ENCODE data around the gene SIAE.

DNA sequence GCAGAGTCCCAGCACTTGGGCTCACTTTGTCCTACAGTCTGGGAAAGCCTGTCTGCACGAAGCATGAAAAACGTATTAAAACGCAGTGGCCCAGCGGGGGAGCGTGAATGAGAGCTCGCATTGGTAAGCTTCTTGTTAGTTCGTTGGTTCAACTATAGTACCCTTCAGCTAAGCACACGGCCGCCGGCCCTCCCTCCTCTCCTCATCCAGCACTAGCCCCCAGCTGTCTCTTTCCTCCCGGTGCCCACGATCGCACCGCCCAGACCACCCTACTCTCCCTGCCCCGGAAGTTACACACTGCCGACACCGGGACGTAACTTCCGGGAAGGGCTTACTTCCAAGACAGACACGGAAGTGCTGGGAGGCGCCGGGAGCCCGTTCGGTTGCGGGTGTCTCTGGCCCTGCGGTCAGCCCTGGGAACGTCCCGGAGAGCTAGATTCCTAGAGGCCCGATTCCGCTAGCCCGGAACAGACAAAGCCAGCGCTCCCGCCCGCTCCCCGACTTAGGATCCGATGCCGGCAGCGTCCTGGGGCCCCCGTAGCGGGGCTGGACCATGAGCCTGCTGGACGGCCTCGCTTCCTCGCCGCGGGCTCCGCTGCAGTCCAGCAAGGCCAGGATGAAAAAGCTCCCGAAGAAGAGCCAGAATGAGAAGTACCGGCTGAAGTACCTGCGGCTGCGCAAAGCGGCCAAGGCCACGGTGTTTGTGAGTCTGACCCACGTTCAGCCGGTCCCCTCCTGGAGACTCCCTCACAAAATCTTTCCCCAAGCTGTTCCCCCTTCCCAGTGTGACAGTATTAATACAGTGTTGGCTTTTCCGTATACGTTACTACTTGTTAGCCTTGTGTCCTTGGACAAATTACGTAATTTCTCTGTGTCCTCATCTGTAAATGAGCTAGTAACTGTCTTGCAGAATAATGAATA is 50.7 kb downstream of the SIAE start, which contains the start of gene TBRG1:
- TF ChIP-seq, protein P1, sequence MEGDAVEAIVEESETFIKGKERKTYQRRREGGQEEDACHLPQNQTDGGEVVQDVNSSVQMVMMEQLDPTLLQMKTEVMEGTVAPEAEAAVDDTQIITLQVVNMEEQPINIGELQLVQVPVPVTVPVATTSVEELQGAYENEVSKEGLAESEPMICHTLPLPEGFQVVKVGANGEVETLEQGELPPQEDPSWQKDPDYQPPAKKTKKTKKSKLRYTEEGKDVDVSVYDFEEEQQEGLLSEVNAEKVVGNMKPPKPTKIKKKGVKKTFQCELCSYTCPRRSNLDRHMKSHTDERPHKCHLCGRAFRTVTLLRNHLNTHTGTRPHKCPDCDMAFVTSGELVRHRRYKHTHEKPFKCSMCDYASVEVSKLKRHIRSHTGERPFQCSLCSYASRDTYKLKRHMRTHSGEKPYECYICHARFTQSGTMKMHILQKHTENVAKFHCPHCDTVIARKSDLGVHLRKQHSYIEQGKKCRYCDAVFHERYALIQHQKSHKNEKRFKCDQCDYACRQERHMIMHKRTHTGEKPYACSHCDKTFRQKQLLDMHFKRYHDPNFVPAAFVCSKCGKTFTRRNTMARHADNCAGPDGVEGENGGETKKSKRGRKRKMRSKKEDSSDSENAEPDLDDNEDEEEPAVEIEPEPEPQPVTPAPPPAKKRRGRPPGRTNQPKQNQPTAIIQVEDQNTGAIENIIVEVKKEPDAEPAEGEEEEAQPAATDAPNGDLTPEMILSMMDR (IDR thresholded peaks at IDR 0.05) = no peak
- TF ChIP-seq POLR2A (IDR thresholded peaks at IDR 0.05) = peak in 2 of 4 donors; percentile 29 to 71
- no peak for TF ChIP-seq EP300 (IDR thresholded peaks at IDR 0.05)
- TF ChIP-seq POLR2AphosphoS5 (IDR thresholded peaks at IDR 0.05) = peak; percentile 90 to 98 (median 97)

All from stomach (tissue), 4 donors.